A673 (cell line): ENCODE measurements around the gene USP2.

Source experiments
- CTCF ChIP-seq: fragments of 300-800, 200-600 bp; sonication (generic); conservative IDR thresholded peaks from 2 replicates; pipeline ENCODE4 v1.5.1; 2017; ENCODE audit warnings: low read depth, mild to moderate bottlenecking, antibody characterized with exemption, low read length, moderate library complexity, mixed read lengths
- EZH2 ChIP-seq: fragments of 200-600 bp; sonication (generic); IDR thresholded peaks from 2 replicates; pipeline ENCODE4 v1.6.1; 2017; ENCODE audit warnings: borderline replicate concordance, low read depth, mild to moderate bottlenecking, mixed read lengths, antibody characterized with exemption, low read length; ENCODE audit not compliant: poor library complexity, severe bottlenecking

- TF ChIP-seq EZH2, result no peak
- TF ChIP-seq CTCF, result no peak
Measured at GRCh38 chr11:119403021-119403420, 21.5 kb upstream of the USP2 start.
